ENCODE results near the gene SLC25A10.

Gene SLC25A10

GRCh38 chr17:81741049-81741593 is 29.0 kb downstream of the SLC25A10 start:
- DNase-seq (ENCODE audit: insufficient read length, low spot score) (no peak), FAIRE-seq (no peak)
- no peak for TF ChIP-seq SPI1 (IDR thresholded peaks at IDR 0.05; ENCODE audit: low read depth, low read length)
- TF ChIP-seq POLR2AphosphoS5 (IDR thresholded peaks at IDR 0.05; ENCODE audit: low read depth, low read length) = no peak
- TF ChIP-seq PAX5 (IDR thresholded peaks at IDR 0.05; ENCODE audit: insufficient read depth, low read length, severe bottlenecking) = no peak
- no peak for TF ChIP-seq TAF1 (IDR thresholded peaks at IDR 0.05; ENCODE audit: low read depth, low read length)
- no peak for TF ChIP-seq POU2F2 (IDR thresholded peaks at IDR 0.05; ENCODE audit: low read depth, low read length)
- no peak for TF ChIP-seq POLR2A (IDR thresholded peaks at IDR 0.05; ENCODE audit: low read depth, low read length)

DNA sequence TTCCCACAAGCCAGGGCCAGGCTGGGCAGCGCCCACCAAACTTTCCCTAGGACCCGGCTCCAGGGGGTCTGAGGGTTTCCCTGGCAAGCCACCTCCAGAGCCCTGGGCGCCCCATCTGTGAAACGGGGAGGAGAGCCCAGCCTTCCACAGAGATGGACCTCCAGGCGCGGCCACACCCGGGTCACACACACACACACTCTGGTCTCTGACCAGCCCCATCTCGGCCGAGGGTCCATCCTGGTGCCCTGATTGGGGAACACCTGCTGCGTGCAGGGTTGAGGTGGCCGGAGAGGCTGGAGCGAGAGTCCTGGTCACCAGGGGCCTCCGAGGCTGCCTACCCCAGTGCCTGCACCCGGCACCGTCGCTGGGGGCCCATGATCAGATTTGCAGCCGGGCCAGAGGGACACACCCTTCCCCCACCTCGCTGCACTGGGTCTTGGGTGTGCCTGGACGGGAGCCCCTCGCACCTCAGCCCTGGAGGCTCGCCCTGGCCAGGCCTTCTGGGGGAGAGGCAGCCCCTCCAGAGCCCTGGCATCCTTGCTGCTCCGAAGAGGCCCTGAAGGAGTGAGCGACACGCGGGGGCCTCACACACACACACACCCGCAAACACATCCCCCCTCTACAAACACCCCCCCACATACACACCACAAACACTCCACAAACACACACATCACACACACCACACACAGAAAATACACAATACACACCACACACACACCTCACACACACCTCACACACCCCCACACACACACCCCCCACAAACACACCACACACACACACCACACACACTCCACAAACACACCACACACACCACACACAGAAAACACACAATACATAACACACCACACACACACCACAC is 29.7 kb downstream of the SLC25A10 start:
- FAIRE-seq = no peak
- TF ChIP-seq PAX5 (IDR thresholded peaks at IDR 0.05; ENCODE audit: insufficient read depth, low read length, severe bottlenecking) = no peak
- TF ChIP-seq TAF1 (IDR thresholded peaks at IDR 0.05; ENCODE audit: low read depth, low read length) = no peak
- no peak for TF ChIP-seq SPI1 (IDR thresholded peaks at IDR 0.05; ENCODE audit: low read depth, low read length)
- no peak for TF ChIP-seq POU2F2 (IDR thresholded peaks at IDR 0.05; ENCODE audit: low read depth, low read length)
- TF ChIP-seq POLR2A (IDR thresholded peaks at IDR 0.05; ENCODE audit: low read depth, low read length) = no peak
- TF ChIP-seq POLR2AphosphoS5 (IDR thresholded peaks at IDR 0.05; ENCODE audit: low read depth, low read length) = no peak
- DNase-seq (ENCODE audit: insufficient read length, low spot score) = no peak

Measured in GM12891 (cell line).